ENCODE data around the gene AGTPBP1.

The AGTPBP1 gene

DNA sequence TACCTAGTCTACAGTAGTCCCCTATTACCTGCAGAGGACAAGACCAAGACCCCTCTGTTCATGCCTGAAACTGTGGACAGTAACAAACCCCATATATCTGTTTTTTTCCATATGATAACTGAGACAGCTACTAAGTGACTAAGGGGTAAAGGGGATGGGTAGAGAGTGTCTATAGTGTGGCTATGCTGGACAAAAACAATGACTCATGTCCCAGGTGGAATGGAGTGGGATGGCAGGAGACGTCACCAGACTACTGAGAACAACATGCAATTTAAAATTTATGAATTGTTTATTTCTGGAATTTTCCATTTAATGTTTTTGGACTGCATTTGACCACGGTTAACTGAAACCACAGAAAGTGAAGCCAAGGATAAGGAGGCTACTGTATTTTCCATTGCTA is 171.8 kb downstream of the AGTPBP1 start:
- no peak overlapping the region for H3K9ac ChIP-seq (ENCODE audit: insufficient read length, low read depth)
- TF ChIP-seq YY1 (IDR thresholded peaks at IDR 0.05; ENCODE audit: insufficient read depth, insufficient read length) (no peak), SUZ12 (IDR thresholded peaks at IDR 0.05; ENCODE audit: extremely low read depth, insufficient read depth, insufficient read length) (no peak), ZNF274 (IDR thresholded peaks at IDR 0.05; ENCODE audit: low read depth, low read length) (no peak)
- H3K9me3 ChIP-seq (ENCODE audit: insufficient read depth, low read length) = peaks cover 10% of the 10 kb centered on the region; the same call in 1 of the 2 replicates
- DNase-seq (ENCODE audit: low read depth, low spot score) = no peak
- H3K4me1 ChIP-seq (ENCODE audit: insufficient read depth, insufficient read length) = no peaks in the 10 kb centered on the region
- no peaks in the 10 kb centered on the region for H3K36me3 ChIP-seq (ENCODE audit: insufficient read depth, insufficient read length, low read length)
- H3K27me3 ChIP-seq (ENCODE audit: insufficient read depth, insufficient read length) = no peaks in the 10 kb centered on the region
- H3K4me3 ChIP-seq (ENCODE audit: insufficient read length, low read depth) = no peak overlapping the region

GRCh38 chr9:85559526-85559925 is 182.2 kb downstream of the AGTPBP1 start:
- no peak overlapping the region for H3K4me3 ChIP-seq (ENCODE audit: insufficient read length, low read depth)
- H3K27me3 ChIP-seq (ENCODE audit: insufficient read depth, insufficient read length) = no peaks in the 10 kb centered on the region
- no peak overlapping the region for H3K9ac ChIP-seq (ENCODE audit: insufficient read length, low read depth)
- H3K36me3 ChIP-seq (ENCODE audit: insufficient read depth, insufficient read length, low read length) = peaks cover 6% of the 10 kb centered on the region
- no peak for TF ChIP-seq ZNF274 (IDR thresholded peaks at IDR 0.05; ENCODE audit: low read depth, low read length)
- TF ChIP-seq YY1 (IDR thresholded peaks at IDR 0.05; ENCODE audit: insufficient read depth, insufficient read length) = no peak
- no peaks in the 10 kb centered on the region for H3K9me3 ChIP-seq (ENCODE audit: insufficient read depth, low read length)
- DNase-seq (ENCODE audit: low read depth, low spot score) = no peak
- H3K4me1 ChIP-seq (ENCODE audit: insufficient read depth, insufficient read length) = no peaks in the 10 kb centered on the region

- DNase-seq (ENCODE audit: low read depth, low spot score) = no peak
These were observed 187.4 kb downstream of the AGTPBP1 start for GRCh38 chr9:85554349-85554748.

DNA sequence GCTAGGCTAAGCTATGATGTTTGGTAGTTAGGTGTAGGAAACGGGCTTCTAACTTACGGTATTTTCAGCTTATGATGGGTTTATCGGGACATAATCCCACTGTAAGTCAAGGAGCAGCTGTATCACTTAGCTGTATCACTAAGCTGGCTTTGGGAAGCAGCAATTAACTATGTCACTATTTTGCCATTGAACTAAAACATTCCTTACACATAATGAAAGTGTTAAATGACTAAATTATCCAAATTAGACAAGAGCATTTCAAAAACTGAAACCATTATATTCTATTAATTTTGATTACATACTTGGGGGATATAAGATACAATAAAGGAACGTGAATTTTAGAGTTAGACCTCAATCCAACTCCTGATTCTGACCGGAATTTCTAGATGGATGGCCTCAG is 188.3 kb downstream of the AGTPBP1 start:
- DNase-seq (ENCODE audit: low read depth, low spot score) = no peak
- no peaks in the 10 kb centered on the region for H3K27me3 ChIP-seq (ENCODE audit: insufficient read depth, insufficient read length)
- no peak overlapping the region for H3K4me3 ChIP-seq (ENCODE audit: insufficient read length, low read depth)
- H3K36me3 ChIP-seq (ENCODE audit: insufficient read depth, insufficient read length, low read length) = peaks cover 2% of the 10 kb centered on the region
- no peaks in the 10 kb centered on the region for H3K9me3 ChIP-seq (ENCODE audit: insufficient read depth, low read length)
- no peak overlapping the region for H3K9ac ChIP-seq (ENCODE audit: insufficient read length, low read depth)
- no peaks in the 10 kb centered on the region for H3K4me1 ChIP-seq (ENCODE audit: insufficient read depth, insufficient read length)
- TF ChIP-seq ZNF274 (IDR thresholded peaks at IDR 0.05; ENCODE audit: low read depth, low read length) = no peak
- TF ChIP-seq YY1 (IDR thresholded peaks at IDR 0.05; ENCODE audit: insufficient read depth, insufficient read length) = no peak
- TF ChIP-seq SUZ12 (IDR thresholded peaks at IDR 0.05; ENCODE audit: extremely low read depth, insufficient read depth, insufficient read length) = no peak

More at GRCh38 chr9:85554349-85554748, 187.4 kb downstream of the AGTPBP1 start:
- Histone ChIP-seq H3K9me3 (ENCODE audit: insufficient read depth, low read length) (no peaks in the 10 kb centered on the region), H3K4me1 (ENCODE audit: insufficient read depth, insufficient read length) (no peaks in the 10 kb centered on the region), H3K36me3 (ENCODE audit: insufficient read depth, insufficient read length, low read length) (peaks cover 3% of the 10 kb centered on the region), H3K4me3 (ENCODE audit: insufficient read length, low read depth) (no peak overlapping the region), H3K9ac (ENCODE audit: insufficient read length, low read depth) (no peak overlapping the region), H3K27me3 (ENCODE audit: insufficient read depth, insufficient read length) (no peaks in the 10 kb centered on the region)
- TF ChIP-seq YY1 (IDR thresholded peaks at IDR 0.05; ENCODE audit: insufficient read depth, insufficient read length) = no peak
- no peak for TF ChIP-seq SUZ12 (IDR thresholded peaks at IDR 0.05; ENCODE audit: extremely low read depth, insufficient read depth, insufficient read length)
- no peak for TF ChIP-seq ZNF274 (IDR thresholded peaks at IDR 0.05; ENCODE audit: low read depth, low read length)

GRCh38 chr9:85547599-85547998 is 194.2 kb downstream of the AGTPBP1 start:
- Histone ChIP-seq H3K4me3 (ENCODE audit: insufficient read length, low read depth) (no peak overlapping the region), H3K9ac (ENCODE audit: insufficient read length, low read depth) (no peak overlapping the region), H3K27me3 (ENCODE audit: insufficient read depth, insufficient read length) (no peaks in the 10 kb centered on the region), H3K4me1 (ENCODE audit: insufficient read depth, insufficient read length) (no peaks in the 10 kb centered on the region), H3K36me3 (ENCODE audit: insufficient read depth, insufficient read length, low read length) (peaks cover 2% of the 10 kb centered on the region), H3K9me3 (ENCODE audit: insufficient read depth, low read length) (no peaks in the 10 kb centered on the region)
- TF ChIP-seq SUZ12 (IDR thresholded peaks at IDR 0.05; ENCODE audit: extremely low read depth, insufficient read depth, insufficient read length) (no peak), YY1 (IDR thresholded peaks at IDR 0.05; ENCODE audit: insufficient read depth, insufficient read length) (no peak), ZNF274 (IDR thresholded peaks at IDR 0.05; ENCODE audit: low read depth, low read length) (no peak)
- no peak for DNase-seq (ENCODE audit: low read depth, low spot score)

DNA sequence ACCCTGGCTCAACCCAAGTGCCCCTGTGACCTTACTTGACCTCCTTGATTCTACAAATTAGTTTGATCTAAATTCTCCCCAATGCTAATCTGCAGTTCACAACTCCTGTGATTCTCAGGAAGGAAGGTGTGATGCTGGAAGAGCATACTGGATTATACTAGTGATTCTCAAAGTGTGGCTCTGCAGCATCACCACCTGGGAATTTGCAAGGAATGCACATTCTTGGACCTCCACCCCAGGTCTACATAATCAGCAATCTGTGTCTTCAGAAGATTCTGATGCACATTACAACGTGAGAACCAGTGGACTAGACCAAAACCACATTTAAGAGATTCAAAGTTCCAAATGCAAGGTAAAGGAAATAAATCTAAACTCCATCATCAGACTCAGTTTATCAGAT is 198.6 kb downstream of the AGTPBP1 start:
- H3K27me3 ChIP-seq (ENCODE audit: insufficient read depth, insufficient read length) = no peaks in the 10 kb centered on the region
- TF ChIP-seq YY1 (IDR thresholded peaks at IDR 0.05; ENCODE audit: insufficient read depth, insufficient read length) (no peak), SUZ12 (IDR thresholded peaks at IDR 0.05; ENCODE audit: extremely low read depth, insufficient read depth, insufficient read length) (no peak), ZNF274 (IDR thresholded peaks at IDR 0.05; ENCODE audit: low read depth, low read length) (no peak)
- no peaks in the 10 kb centered on the region for H3K9me3 ChIP-seq (ENCODE audit: insufficient read depth, low read length)
- H3K36me3 ChIP-seq (ENCODE audit: insufficient read depth, insufficient read length, low read length) = no peaks in the 10 kb centered on the region
- no peaks in the 10 kb centered on the region for H3K4me1 ChIP-seq (ENCODE audit: insufficient read depth, insufficient read length)
- no peak overlapping the region for H3K4me3 ChIP-seq (ENCODE audit: insufficient read length, low read depth)
- H3K9ac ChIP-seq (ENCODE audit: insufficient read length, low read depth) = no peak overlapping the region
- no peak for DNase-seq (ENCODE audit: low read depth, low spot score)

DNA sequence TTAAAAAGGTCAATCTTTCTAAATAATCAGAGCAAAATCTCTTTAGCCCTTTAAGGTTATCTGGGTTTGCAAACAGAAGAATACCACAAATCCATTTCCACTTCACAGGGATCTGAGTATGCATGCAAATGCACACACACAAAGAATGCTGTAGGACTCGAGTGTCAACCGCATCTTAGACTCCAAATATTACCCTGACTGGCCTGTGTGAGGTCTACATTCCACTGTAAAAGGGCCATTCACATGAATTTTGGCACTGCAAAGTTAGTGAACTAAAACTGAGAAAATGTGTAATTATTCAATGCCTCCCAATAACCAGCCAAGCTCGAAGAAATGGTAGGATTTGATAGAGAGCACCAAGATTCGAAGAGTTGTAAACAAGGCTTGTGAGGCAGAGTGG is 199.9 kb downstream of the AGTPBP1 start:
- Histone ChIP-seq H3K36me3 (ENCODE audit: insufficient read depth, insufficient read length, low read length) (no peaks in the 10 kb centered on the region), H3K4me1 (ENCODE audit: insufficient read depth, insufficient read length) (no peaks in the 10 kb centered on the region), H3K9ac (ENCODE audit: insufficient read length, low read depth) (no peak overlapping the region), H3K9me3 (ENCODE audit: insufficient read depth, low read length) (no peaks in the 10 kb centered on the region), H3K27me3 (ENCODE audit: insufficient read depth, insufficient read length) (no peaks in the 10 kb centered on the region), H3K4me3 (ENCODE audit: insufficient read length, low read depth) (no peak overlapping the region)
- no peak for DNase-seq (ENCODE audit: low read depth, low spot score)
- no peak for TF ChIP-seq YY1 (IDR thresholded peaks at IDR 0.05; ENCODE audit: insufficient read depth, insufficient read length)

DNA sequence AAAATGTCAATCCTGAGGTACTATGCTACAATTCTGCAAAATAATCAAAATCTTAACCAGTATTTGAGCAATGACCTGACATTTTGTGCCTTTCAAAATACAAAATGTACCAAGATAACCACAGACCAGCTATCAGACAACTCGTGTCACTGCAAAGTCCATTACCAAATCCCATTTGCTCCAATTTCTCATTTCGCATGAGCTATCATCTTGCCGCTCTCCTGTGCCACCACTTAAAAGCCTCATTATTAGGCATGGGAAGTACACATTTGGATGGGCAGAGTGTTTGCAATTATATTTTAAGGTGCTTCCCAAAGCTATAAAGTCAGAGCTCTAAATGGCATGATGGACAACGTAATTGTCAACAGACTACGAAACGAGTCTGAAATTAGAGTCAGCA is 205.2 kb downstream of the AGTPBP1 start:
- Histone ChIP-seq H3K9ac (ENCODE audit: insufficient read length, low read depth) (no peak overlapping the region), H3K36me3 (ENCODE audit: insufficient read depth, insufficient read length, low read length) (no peaks in the 10 kb centered on the region), H3K27me3 (ENCODE audit: insufficient read depth, insufficient read length) (no peaks in the 10 kb centered on the region), H3K4me3 (ENCODE audit: insufficient read length, low read depth) (no peak overlapping the region), H3K4me1 (ENCODE audit: insufficient read depth, insufficient read length) (no peaks in the 10 kb centered on the region), H3K9me3 (ENCODE audit: insufficient read depth, low read length) (no peaks in the 10 kb centered on the region)
- DNase-seq (ENCODE audit: low read depth, low spot score) = no peak
- TF ChIP-seq YY1 (IDR thresholded peaks at IDR 0.05; ENCODE audit: insufficient read depth, insufficient read length) (no peak), SUZ12 (IDR thresholded peaks at IDR 0.05; ENCODE audit: extremely low read depth, insufficient read depth, insufficient read length) (no peak), ZNF274 (IDR thresholded peaks at IDR 0.05; ENCODE audit: low read depth, low read length) (no peak)
